HG02571 (cell line): Measurements from ENCODE around the gene SELENBP1.

Source experiments
- ATAC-seq: cut with Tn5 transposase; IDR thresholded peaks from one replicate; pipeline ENCODE4 v1.9.1; 2021; ENCODE audit warnings: mild to moderate bottlenecking, moderate library complexity; ENCODE audit not compliant: unreplicated experiment

Gene SELENBP1

GRCh38 chr1:151346082-151346768 lies 26.3 kb downstream of the SELENBP1 start:
- ATAC-seq, result no peak

GRCh38 chr1:151344291-151344690 lies 28.2 kb downstream of the SELENBP1 start:
- no peak for ATAC-seq

GRCh38 chr1:151343587-151343986 lies 28.9 kb downstream of the SELENBP1 start:
- ATAC-seq, result no peak

- no peak for ATAC-seq
Observed at GRCh38 chr1:151342569-151342968, 29.9 kb downstream of the SELENBP1 start.

GRCh38 chr1:151342021-151342420 lies 30.5 kb downstream of the SELENBP1 start:
- no peak for ATAC-seq

GRCh38 chr1:151340870-151341754 lies 31.4 kb downstream of the SELENBP1 start:
- peak; percentile 44 for ATAC-seq

GRCh38 chr1:151336556-151336955 lies 35.9 kb downstream of the SELENBP1 start:
- ATAC-seq, result no peak

GRCh38 chr1:151334822-151335221 lies 37.7 kb downstream of the SELENBP1 start:
- no peak for ATAC-seq

- no peak for ATAC-seq
Observed at GRCh38 chr1:151327903-151328674, 44.4 kb downstream of the SELENBP1 start.

- peak; percentile 72 for ATAC-seq
Observed at GRCh38 chr1:151327223-151327902, 45.1 kb downstream of the SELENBP1 start, which contains the start of gene PI4KB. PI4KB (minus strand) TSS chr1:151327416; CDS start chr1:151316481, 10,935 bp downstream.

GRCh38 chr1:151326619-151327222 lies 45.8 kb downstream of the SELENBP1 start:
- peak; percentile 46 for ATAC-seq

- ATAC-seq, result no peak
Observed at GRCh38 chr1:151325646-151326429, 46.7 kb downstream of the SELENBP1 start.

- no peak for ATAC-seq
Observed at GRCh38 chr1:151325231-151325630, 47.3 kb downstream of the SELENBP1 start.

GRCh38 chr1:151324390-151324930 lies 48.0 kb downstream of the SELENBP1 start:
- ATAC-seq, result no peak

GRCh38 chr1:151318975-151319374 lies 53.5 kb downstream of the SELENBP1 start:
- ATAC-seq, result no peak

GRCh38 chr1:151315565-151316235 lies 56.8 kb downstream of the SELENBP1 start:
- ATAC-seq, result no peak
